Spleen (tissue), 7 donors: Measurements from ENCODE around the gene HDAC9.

Source experiments
- CTCF ChIP-seq, 11 experiments: fragments of 200-600 bp in 7 of 11; fragments of 450-650 bp in 4 of 11; sonication (generic) in 4 of 11; IDR thresholded peaks in 8 of 11; conservative IDR thresholded peaks in 3 of 11; 1 replicate in 7 of 11; 2 replicates in 4 of 11; pipeline versions ENCODE4 v1.4.0 to v1.8.0; 2016 to 2021; ENCODE audit warnings: antibody characterized with exemption in 11 of 11, inconsistent platforms in 4 of 11, mild to moderate bottlenecking in 1 of 11
- POLR2A ChIP-seq, 3 donors: fragments of 450-650 bp; IDR thresholded peaks; one replicate each; pipeline ENCODE4 v1.5.1; 2017; ENCODE audit warnings: antibody characterized with exemption in 3 of 3, mild to moderate bottlenecking in 1 of 3
- POLR2AphosphoS5 ChIP-seq, 3 donors: sonication (generic); formaldehyde crosslinking; IDR thresholded peaks; one replicate each; pipeline ENCODE4 v1.5.1; 2017; ENCODE audit warnings: antibody characterized with exemption in 3 of 3
- donor health status: DM: no; HTN: no; CAD: no; lungs with moderate emphysema.
- donor health status: DM: no; HTN: no; CAD: no.
- donor health status: DM: no; HTN: no; CAD: no.

DNA sequence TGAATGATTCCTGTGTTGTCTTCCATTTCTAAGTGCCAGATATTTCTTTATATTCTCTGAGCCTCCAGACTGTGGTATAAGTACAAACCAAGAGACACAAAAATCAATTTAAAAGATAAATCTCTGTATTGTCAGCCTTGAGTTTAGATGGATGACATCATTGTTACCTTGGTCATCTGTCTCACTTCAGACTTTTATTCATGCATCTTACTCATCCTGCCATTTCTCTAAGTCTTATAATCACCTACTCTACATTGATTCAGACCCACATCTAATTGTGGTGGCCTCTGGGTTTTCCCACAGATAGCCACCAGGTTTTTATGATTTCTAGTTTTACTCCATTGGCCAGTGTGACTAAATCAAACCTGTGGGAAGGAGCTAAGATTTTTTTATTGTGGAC, 26.8 kb upstream of the HDAC9 start:
- TF ChIP-seq CTCF (IDR thresholded peaks at IDR 0.05 in 8 of 11, conservative IDR thresholded peaks at IDR 0.05 in 3 of 11) (no peak), POLR2A (IDR thresholded peaks at IDR 0.05) (no peak), POLR2AphosphoS5 (IDR thresholded peaks at IDR 0.05) (no peak)
